Loucy (cell line): ENCODE measurements around the gene KLK6.
"Not testable (repeated sequence)": the region's sequence is repeated elsewhere in the genome, so short reads cannot be mapped to it uniquely, and the experiment has no call there.

Experiments
- EZH2phosphoT487 ChIP-seq: fragments of 200-600 bp; IDR thresholded peaks from 2 replicates; pipeline ENCODE4 v1.6.1; 2018; ENCODE audit warnings: antibody characterized with exemption, mild to moderate bottlenecking, moderate library complexity, borderline replicate concordance
- TF ChIP-seq, protein P1 (sequence below): fragments of 200-600 bp; sonication (generic); conservative IDR thresholded peaks from 2 replicates; pipeline ENCODE4 v1.5.1; 2014; ENCODE audit warnings: mild to moderate bottlenecking, antibody characterized with exemption, low read length

GRCh38 chr19:50969810-50970209 lies 419 bp upstream of the KLK6 start:
- TF ChIP-seq, protein P1, sequence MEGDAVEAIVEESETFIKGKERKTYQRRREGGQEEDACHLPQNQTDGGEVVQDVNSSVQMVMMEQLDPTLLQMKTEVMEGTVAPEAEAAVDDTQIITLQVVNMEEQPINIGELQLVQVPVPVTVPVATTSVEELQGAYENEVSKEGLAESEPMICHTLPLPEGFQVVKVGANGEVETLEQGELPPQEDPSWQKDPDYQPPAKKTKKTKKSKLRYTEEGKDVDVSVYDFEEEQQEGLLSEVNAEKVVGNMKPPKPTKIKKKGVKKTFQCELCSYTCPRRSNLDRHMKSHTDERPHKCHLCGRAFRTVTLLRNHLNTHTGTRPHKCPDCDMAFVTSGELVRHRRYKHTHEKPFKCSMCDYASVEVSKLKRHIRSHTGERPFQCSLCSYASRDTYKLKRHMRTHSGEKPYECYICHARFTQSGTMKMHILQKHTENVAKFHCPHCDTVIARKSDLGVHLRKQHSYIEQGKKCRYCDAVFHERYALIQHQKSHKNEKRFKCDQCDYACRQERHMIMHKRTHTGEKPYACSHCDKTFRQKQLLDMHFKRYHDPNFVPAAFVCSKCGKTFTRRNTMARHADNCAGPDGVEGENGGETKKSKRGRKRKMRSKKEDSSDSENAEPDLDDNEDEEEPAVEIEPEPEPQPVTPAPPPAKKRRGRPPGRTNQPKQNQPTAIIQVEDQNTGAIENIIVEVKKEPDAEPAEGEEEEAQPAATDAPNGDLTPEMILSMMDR: not testable (repeated sequence)
- TF ChIP-seq EZH2phosphoT487: not testable (repeated sequence)
